Activated T-cell treated with anti-CD3 and anti-CD28 coated beads for 24 hours (primary cell): ENCODE results near the gene OR2AG1.
"Not testable (repeated sequence)": the region's sequence is repeated elsewhere in the genome, so short reads cannot be mapped to it uniquely, and the experiment has no call there.

Experiments
- DNase-seq: peaks from one replicate; pipeline ENCODE4 v3.0.0-alpha.2; 2020; ENCODE audit warnings: low read depth

OR2AG1 gene

DNA sequence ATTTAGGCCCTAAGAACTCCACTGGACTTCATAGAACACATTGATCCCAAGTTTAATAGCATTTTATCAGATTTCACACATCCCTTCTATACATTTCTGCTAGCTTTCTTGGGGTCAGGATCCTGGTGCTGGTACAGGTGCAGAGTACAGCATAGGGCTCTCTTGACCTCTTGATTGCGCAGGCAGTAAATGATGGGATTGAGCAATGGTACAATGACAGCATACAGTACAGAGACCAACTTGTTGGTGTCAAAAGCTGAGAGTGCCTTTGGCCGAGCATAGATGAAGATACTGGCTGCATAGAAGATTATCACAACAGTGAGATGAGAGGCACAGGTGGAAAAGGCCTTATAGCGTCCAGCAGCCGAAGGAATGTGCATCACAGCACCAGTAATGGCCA lies 11.8 kb downstream of the OR2AG1 start:
- no peak for DNase-seq

DNA sequence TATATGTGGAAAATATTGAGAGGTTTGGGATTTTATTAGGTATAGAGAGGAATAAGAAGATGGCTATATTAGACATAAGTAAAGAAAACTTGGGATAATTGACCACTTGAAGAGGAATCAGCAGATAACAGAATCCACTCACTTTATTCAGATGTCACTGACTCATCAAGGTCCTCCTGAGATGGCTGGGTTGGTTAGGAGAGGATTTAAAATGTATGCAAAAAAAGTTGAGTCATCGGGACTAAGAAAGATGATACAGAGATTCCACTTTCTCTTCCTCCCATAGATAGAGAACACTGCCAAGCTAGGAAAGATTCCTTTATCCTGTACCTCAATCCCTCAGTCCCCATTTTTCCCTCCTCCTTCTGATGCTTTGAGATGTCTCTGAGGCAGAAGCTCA lies 16.6 kb downstream of the OR2AG1 start, which contains the start of gene OR6A2:
Gene OR6A2 (minus strand): TSS at position 288 of the 400 bp plus-strand sequence. CDS start 3,981 bp downstream, outside the sequence.
- DNase-seq, result no peak

DNA sequence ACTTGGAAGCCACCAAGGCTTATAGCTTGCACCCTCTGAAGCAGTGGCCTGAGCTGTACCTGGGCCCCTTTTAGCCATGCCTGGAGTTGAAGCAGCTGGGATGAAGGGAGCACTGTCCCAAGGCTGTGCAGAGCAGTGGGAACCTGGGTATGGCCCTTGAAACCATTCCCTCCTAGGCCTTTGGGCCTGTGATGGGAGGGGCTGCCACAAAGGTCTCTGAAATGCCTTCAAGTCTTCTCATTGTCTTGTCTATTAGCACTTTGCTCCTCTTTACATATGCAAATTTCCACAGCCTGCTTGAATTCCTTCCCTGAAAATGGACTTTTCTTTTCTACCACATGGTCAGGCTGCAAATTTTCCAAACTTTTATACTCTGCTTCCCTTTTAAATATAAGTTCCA lies 18.3 kb downstream of the OR2AG1 start:
- DNase-seq, result not testable (repeated sequence)

DNA sequence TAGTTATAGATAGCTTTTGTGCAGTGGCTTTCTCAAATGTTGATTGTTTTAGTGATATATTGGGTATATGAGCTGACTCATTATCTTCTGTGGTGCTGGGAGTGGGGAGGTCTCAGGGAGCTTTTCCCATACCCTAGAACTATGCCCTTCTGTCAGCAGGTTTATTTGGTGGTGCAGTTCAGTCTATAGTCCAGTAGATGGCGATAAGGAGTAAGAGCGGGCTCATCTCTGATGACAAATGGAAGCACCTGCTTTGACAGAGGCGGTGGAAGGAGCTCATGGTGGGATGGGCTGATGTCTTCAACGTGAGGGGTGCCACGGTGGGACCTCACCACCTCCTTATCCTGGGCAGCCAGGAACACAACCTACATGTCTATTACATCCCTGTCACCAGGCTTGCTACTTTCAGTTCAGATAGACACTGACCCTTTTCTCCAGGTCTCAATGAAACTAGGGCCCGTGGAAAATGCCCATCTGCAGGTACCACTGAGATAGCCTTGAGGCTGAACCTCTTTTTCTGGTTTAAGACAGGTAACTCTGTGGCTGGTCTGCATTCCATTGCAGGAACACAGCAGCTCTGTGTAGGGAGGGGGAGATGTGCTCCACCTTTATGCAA lies 29.7 kb downstream of the OR2AG1 start:
- peak; percentile 21 for DNase-seq

DNA sequence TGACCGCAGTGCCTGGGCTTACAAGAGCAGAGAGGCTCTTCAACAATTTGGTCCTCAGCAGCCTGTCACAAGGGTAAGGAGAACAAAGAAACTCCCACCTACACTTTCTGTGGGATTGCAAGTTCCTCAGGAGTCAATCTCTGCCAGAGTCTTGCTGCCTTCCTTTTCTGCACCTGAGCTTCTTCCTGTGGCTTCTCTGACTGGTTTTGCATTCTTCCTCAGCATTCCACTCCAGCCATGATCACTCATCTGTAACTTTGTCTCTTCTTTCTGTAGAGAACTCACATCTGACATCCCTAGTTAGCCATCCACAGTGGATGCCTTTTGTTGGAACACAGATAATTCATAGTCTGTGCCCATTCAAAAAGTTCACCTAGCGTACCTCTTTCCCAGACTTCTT lies 30.8 kb downstream of the OR2AG1 start:
- no peak for DNase-seq

DNA sequence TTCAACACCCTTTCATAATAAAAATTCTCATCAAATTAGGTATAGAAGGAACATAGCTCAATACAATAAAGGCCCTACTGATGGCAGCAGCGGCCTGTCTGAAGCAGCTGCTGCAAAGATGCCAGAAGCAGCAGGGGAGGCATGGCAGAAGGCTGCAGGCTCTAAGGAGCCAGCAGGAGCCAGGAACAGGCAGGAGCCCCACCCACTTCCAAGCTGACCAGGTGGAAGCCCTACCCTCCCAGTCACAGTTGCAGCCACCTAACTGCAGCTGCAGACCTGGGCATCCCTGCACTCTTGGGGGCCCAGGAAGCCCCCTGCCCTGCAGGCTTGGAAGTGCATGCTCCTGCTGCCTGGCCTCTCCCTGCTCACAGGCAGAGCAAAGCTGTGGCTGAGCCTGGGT lies 34.9 kb downstream of the OR2AG1 start:
- no peak for DNase-seq

DNA sequence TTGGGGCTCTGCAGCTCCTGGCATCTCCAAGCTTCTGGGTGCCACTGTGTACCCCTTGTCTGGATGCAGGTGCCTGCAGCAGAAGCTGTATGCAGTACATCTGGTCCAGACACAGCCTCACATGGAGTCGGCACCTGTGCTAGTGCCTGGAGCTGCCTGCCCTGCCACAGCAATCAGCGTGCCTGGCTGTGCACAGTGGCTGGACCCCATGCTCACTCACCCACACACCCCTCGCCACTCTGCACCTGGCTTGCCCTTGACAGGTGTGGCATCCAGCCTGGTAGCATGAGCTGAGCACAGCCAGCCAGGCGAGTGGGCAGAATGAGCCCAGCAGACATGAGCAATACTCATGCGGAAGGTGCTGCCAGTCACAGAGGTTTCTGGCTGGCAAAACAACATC lies 36.1 kb downstream of the OR2AG1 start:
- no peak for DNase-seq

DNA sequence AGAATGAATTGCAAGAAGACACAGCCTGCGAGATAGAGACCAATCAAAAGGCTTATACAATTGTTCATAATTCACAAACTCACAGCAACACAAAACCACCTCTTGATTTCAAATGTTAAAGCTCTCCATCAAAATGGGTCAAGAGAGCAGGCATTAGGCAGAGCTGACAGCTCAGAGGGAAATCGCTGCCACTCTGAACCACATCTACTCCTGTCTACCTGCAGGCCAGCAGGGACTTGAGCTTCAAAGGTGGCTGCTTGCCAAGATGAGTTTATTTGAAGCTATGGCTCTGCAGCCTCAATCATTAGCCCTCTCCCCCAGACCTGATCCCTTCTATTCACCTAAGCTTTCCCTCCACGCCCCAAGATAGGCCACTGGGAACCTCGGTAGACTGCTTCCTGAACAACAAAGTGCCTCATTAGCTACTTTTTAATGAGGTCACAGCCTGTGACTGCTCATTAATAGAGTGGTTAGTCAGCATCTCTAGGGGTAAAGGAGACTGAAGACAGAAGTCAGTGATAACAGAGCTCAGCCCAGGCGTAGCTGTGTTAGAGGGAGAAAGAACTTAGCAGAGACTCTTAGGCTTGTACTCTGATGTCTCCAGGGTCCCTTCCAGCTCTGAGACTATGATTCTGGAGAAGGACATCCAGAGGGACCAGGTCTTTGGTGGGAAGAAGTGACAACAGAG lies 41.5 kb downstream of the OR2AG1 start:
- no peak for DNase-seq

DNA sequence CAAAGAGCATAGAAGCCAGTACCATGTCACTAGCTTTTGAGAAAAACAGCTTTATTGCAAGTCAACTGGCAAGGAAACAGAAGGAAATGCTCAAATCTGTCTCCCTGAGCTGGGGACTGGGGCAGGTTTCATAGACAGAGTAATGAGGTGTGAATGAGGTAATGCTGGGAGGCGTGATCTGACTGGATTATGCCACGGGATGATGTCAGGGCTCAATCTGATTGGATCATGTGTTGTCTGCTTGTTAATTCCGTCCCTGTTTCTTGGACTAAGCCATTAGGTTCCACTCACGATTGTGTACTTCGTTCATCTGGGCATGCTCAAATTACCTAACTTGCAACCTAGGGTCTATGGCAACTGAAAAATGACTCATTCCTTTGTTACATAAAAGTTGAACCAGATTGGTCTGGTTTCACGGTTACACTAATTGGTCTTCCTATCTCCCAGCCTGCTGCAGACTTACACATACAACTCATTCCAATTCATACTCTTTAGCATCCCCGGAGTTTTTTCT lies 42.5 kb downstream of the OR2AG1 start:
- DNase-seq, result no peak

DNA sequence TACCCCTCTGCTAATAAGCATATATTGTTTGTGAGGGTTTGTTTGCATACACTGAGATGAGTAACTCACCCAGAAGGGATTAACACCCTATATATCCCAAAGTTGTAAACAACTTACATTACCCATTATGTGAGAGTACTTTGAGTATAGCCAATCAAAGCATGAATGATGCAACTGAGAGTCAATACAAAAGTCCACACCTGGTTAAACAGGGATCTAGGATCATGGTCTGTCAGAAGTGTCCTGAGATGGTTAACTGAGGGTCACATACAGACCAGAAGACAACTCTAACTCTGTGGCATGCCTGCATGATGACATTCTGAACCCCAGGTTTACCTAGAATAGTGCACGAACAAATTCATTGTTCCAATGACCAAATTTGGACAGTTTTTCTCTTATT lies 45.3 kb downstream of the OR2AG1 start:
- no peak for DNase-seq

DNA sequence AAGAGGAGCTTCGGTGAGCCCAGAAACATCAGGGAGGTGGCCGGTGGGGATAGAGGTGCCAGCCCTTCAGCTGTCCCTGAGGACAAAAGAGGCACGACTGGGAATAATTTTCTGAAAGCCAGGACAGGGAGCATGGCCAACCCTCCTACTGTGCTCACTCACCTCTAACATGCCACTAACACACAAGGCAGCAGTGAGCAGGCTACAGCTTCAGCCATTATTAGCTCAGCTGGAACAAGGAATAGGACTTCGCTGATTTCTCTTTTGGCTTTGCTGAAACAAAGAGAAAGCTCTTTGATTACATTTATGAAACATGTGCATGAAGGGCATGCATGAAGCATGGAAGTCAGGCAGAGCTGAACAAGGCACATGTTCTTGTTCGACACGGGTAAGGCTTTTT lies 50.5 kb downstream of the OR2AG1 start:
- DNase-seq, result no peak

DNA sequence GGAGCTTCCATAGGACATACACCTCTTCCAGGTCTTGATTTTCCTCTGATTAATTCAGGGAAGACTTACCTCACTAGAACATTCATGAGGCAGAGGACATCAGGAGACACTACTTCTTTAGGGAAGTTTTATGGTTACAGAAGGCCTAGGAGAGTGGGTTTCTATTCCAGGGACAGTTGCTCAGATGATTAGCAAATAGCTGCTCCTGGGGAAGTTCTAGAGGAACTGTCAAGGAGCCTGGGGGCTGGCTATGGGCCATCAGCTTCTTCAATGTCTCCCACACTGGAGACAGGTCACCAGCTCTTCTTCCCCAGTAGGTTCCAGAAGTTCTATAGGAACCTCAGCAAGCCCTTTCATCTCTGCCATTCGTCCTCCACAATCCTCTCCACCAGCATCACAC lies 51.2 kb downstream of the OR2AG1 start:
- no peak for DNase-seq
